GM20431 (cell line): ENCODE measurements around the gene AK4.
"Not testable (repeated sequence)": the region's sequence is repeated elsewhere in the genome, so short reads cannot be mapped to it uniquely, and the experiment has no call there.

Experiments
- in situ Hi-C: fragments of 300-500 bp; cut with MseI, MboI; formaldehyde crosslinking; loops from one replicate; pipeline ENCODE4 v1.15.0; 2020; ENCODE audit warnings: low sequenced_read_pairs; ENCODE audit not compliant: unreplicated experiment

Gene AK4

DNA sequence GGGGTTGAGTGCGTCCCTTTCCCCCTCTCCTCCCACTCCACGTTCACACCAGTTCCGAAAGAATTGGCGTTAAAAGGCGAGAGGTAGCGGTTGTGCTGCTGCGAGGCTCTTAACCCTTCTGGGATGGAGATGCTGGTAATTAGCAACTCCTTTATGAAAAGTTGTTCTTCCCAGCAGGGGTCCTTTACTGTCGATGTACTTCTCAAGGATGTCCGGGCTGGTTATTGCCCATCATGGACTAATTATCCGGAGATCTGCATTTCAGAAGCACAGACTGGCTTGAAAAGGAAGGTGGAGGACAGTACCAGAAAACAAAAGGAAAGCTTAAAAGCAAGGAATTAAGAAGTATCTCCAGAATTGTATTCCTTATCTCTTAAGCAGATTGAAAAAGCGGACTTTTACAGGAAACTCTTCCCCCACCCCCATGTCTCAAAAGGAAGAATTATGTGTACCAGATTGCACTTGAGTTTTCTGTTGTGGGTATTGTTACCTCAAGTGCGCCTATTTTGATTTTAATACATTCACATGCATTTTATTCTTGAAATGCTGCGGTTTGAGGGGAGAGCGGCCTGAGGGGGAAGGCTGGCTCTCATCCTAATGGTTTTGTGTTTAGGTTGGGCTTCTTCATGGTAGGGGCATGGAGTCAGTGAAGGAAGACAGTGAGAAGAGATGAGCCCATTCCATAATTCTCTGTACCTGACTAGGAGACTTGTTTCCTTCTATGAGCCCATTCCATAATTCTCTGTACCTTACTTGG is 1.5 kb downstream of the AK4 start:
- in situ Hi-C loops = no loop called here

DNA sequence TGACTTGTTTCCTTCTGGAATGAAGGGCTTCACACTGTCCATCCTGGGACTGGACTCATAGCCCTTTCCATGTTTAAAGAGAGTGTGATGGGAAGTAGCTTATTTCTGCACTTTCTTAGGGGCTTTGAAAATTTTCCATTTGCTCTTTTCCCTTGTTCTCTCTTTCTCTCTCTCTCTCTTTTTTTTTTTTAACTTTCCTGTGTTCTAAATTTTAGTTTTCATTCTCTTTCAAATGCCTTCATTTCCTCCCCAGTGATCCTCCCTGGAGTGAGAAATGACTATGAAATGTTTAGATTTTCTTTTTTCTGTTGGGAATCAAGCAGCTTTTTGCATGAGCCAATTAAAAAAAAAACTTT is 2.1 kb downstream of the AK4 start:
- in situ Hi-C loops = no loop called here

DNA sequence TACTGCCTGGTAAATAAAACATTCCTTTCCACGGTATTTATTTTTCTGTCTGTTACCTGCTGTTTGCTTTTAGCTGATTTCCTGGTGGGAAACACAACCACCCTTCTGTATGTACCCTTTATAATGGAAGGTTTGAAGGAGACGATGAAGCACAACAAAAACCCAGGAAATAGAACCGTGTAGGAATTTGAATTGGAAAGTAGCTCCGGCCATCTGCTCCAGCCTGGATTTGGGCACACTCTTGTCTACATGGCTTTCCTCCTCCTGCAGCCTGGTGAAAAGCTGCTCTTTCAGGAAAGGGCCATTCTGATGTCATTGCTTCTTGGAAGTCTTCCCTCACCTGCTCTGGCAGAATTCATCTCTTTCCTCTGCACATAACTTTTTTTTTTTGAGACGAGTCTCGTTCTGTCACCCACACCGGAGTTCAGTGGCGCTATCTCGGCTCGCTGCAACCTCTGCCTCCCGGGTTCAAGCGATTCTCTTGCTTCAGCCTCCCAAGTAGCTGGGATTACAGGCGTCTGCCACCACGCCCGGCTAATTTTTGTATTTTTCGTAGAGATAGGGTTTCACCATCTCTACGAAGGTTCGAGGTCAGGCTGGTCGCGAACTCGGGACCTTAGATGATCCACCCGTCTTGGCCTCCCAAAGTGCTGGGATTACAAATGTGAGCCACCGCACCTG is 2.7 kb downstream of the AK4 start:
- in situ Hi-C loops = no loop called here

DNA sequence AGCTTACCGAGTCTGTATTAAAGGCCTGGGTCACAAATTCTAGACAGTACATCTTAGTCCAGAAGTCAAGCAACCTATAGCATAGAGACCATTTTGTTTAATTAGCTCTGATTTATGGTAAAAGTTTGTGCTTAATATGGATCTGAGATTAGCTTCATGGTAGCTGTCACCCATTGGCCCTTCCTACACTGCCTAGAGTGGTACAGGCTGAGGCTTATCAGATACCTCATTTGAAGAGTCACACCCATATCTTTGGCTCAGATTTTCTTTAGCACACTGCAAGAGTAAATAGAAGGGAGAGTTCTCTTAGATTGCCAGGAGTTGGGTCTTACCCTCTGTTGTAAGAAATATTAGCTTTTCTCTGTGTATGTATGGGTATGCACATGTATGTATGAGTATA is 3.6 kb downstream of the AK4 start:
- in situ Hi-C loops = no loop called here

DNA sequence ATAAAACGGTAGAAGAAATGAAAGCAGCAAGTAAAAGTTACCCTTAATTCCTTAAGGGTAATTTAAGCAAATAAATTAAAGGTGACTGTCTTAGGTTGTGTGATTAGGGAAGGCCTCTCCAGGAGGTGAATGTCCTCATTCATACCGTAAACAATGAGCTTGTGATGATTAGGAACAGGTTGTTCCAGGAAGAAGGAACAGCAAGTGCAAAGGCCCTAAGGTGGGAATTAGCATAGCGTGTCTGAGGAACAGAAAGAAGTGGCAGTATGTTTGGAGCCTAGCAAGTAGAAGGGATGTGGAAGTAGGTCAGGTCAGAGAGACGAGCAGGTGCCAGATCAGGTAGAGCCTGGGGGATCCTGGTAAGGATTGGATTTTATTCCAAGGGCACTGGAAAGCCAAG is 5.6 kb downstream of the AK4 start:
- in situ Hi-C loops = no loop called here

DNA sequence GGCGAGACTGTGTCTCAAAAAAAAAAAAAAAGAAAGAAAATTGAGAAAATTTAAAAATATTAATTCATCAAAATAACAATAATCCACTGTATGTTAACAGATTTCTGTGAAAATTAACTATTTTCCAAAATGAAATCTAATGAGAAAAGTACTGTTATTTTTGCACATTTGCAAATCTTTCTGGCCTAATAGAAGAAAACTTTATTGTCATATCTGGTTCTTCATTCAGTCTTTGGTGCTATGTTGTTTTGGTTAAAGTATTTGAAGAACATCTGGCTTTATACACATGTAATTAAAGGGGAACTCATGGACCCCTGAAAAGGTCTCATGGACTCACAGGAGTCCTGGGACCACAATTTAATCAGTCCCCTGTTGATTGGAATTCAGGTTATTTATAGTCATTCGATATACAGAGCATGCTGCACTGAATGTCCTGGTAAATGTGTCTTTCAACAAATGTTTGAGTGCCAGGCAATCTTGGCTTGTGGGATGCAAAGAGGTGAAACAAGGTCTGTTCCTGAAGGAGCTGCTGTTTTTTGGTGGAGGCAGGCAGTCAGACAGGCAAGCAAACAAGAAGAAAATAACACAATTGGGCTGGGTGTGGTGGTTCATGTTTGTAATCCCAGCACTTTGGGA is 9.0 kb downstream of the AK4 start:
- in situ Hi-C loops = no loop called here

DNA sequence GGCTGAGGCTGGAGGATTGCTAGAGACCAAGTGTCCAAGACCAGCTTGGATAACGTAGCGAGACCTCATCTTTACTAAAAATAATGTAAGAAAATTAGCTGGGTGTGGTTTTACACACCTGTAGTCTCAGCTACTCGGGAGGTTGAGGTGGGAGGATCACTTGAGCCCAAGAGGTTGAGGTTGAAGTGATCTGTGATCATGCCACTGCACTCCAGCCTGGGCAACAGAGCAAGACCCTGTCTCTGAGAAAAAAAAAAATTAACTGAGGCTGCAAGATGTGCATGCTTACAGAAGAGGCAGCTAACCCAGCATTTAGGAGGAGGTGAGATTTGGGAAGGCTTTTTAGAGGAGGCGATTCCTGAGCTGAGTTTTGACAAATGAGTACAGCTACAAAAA is 9.5 kb downstream of the AK4 start:
- in situ Hi-C loops = no loop called here

DNA sequence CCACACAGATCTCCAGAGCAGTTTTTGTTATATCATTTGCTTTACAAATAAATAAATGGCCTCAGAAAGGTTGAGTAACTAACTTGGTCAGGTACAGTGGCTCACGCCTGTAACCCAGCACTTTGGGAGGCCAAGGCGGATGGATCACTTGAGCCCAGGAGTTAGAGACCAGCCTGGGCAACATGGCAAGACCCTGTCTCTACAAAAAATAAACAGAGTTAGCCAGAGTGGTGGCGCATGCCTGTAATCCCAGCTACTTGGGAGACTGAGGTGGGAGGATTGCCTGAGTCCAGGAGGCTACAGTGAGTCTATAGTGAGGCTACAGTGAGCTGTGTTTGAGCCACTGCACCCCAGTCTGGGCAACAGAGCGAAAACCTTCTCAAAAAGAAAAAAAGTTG is 11.3 kb downstream of the AK4 start:
- in situ Hi-C loops = not testable (repeated sequence)

DNA sequence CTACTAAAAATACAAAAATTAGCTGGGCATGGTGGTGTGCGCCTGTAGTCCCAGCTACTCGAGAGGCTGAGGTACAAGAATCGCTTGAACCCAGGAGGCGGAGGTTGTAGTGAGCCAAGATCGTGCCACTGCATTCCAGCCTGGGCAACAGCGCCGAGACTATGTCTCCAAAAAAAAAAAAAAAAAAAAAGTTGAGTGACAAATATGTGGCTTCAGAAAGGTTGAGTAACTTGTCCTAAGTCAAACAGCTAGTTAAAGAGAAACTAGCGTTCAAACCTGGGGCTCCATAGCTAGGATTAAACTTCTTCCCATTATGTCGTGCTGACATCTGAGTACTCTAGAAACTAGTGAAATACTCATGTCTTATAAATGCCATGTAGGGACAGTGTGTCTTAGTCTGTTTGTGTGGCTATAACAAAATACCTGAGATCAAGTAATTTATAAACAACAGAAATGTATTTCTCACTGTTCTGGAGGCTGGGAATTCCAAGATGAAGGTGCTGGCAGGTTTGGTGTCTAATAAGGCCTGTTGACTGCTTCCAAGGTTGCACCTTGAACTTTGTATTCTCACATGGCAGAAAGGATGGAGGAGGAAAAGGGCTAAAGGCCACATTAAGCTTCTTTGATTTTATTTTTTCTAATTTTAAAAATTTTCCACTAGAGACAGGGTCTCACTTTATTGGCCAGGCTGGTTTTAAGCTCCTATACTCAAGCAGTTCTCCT is 12.0 kb downstream of the AK4 start:
- in situ Hi-C loops = no loop called here

DNA sequence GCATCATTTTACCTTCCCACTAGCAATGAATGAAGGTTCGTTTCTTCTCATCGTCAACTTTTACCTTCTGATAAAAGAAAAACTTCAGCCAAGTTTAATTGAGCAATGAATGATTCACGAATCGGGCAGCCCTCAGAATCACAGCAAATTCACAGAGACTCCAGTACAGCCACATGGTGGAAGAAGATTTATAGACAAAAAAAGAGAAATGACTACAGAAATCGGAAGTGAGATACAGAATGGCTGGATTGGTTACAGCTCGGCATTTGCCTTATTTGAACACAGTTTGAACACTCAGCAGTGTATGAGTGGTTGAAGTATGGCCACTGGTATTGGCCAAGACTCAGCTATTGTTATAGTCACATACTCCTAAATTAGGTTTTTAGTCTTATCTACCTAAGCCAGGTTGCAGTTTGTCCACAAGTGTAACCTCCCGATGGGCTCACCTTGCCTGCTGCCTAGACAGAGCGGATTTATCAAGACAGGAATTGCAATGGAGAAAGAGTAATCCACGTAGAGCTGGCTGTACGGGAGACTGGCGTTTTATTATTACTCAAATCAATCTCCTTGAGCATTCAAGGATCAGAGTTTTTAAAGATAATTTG is 15.3 kb downstream of the AK4 start:
- in situ Hi-C loops = no loop called here

DNA sequence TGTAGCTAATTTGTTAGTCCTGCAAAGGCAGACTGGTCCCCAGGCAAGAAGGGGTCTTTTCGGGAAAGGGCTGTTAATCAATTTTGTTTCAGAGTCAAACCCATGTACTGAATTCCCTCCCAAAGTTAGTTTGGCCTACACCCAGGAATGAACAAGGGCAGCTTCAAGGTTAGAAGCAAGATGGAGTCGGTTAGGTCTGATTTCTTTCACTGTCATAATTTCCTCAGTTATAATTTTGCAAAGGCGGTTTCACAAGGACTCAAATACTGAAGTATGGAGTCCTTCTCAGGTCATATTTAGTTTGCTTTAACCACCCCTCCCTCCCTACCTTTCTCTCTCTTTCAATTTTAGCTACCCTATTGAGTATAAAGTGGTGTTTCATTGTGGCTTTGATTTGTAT is 16.1 kb downstream of the AK4 start:
- in situ Hi-C loops = not testable (repeated sequence)

DNA sequence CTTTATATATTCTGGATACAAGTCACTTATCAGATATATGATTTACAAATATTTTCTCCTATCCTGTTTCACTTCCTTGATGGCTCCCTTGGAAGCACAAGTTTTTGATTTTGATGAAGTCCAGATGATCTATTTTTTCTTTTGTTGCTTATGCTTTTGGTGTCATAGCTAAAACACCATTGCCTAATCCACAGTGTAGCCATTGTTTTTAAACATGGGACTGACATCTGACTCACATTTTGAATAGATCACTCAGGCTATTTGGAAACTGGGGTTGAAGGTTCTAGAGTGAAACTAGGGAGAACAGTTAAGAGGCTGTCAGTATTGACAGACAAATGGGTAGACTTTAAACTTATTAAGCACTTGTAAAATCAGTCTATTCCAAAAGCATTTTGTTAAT is 16.6 kb downstream of the AK4 start:
- in situ Hi-C loops = no loop called here

DNA sequence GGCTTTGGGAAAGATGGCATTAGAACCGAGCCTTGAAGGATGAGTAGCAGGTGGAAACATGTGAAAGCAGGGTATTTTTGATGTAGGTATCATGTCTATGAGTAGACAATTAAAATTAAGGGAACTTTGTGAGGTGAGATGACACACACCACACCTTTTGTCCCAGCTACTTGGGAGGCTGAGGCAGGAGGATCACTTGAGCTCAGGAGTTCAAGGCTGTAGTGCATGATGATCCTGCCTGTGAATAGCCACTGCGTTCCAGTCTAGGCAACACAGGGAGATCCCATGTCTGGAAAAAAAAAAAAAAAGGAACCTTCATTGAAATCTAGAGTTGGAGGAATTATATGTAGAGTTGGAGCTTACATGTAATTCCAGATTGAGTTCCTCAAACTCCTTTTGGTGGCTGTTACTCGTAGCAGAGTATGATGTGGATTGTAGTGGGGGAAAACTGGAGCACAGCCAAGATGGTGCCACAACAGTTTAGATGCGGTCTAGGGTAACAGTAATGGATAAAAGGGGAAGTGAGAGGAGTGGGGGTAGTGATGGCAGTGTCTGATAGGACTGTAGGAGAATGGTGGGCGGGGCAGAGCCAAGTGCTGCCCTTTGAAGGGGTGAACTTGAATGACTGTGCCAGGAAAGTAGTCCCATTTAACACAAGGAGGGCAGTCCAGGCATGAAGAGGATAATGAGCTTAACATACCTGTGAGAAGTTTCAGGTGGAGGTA is 17.4 kb downstream of the AK4 start:
- in situ Hi-C loops = no loop called here

DNA sequence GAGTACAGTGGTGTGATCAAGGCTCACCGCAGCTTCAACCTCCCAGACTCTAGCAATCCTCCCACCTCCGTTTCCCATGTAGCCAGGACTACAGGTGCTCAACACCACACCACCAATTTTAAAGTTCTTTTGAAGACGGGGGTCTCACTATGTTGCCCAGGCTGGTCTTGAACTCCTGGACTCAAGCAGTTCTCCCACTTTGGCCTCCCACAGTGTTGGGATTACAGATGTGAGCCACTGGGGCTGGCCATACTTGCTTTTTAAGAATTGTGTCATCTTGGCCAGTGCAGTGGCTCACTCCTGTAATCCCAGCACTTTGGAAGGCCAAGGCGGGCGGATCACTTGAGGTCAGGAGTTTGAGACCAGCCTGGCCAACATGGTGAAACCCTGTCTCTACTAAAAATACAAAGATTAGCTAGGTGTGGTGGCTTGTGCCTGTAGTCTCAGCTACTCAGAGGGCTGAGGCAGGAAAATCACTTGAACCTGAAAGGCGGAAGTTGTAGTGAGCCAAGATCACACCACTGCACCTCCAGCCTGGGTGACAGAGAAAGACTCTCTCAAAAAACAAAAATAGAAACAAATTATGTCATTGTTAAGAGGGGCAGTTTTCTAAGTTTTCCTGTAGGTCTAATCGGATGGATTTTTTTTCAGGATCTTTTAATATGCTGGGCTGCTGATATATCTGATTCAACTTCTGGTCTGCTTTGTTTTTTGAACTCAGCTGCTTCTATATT is 18.7 kb downstream of the AK4 start:
- in situ Hi-C loops = no loop called here

DNA sequence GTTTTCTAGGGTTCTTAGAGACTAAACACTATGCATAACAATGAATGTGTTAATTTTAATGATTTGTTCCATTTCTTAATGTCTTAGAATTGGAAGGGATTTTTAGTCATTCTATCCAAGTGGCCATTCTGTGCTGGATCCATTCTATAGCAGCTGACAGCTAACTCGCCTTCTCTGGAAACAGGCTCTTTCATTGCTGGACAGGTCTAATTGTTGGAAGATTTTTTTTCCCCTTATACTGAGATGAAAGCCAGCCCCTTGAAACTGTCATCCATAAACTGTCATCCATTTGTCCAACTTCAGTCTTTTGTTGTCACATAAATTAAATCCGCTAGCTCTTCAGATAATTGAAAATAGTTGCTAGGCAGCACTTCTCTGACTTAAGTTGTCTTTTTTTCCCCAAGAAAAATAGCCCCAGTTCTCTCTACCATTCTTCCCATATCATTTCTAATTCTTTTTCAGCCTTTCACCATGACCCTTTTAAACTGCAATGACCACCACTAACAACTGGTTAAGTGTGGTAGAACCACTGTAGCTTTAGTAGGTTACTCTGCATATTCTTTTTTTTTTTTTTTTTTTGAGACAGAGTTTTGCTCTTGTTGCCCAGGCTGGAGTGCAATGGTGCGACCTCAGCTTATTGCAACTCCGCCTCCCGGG is 19.7 kb downstream of the AK4 start:
- in situ Hi-C loops = no loop called here

DNA sequence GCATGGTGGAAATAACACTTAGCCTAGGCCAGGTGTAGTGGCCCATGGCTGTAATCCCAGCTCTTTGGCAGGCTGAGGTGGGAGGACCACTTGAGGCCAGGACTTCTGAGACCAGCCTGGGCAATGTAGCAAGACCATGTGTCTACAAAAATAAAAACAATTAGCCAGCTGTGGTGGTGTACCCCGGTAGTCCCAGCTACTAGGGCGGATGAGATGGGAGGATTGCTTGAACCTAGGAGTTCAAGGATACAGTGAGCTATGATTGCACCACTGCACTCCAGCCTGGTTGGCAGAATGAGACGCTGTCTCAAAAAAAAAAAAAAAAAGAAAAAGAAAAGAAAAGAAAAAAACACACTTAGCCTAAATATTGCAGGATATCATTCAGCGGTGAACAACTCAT is 20.9 kb downstream of the AK4 start:
- in situ Hi-C loops = no loop called here

DNA sequence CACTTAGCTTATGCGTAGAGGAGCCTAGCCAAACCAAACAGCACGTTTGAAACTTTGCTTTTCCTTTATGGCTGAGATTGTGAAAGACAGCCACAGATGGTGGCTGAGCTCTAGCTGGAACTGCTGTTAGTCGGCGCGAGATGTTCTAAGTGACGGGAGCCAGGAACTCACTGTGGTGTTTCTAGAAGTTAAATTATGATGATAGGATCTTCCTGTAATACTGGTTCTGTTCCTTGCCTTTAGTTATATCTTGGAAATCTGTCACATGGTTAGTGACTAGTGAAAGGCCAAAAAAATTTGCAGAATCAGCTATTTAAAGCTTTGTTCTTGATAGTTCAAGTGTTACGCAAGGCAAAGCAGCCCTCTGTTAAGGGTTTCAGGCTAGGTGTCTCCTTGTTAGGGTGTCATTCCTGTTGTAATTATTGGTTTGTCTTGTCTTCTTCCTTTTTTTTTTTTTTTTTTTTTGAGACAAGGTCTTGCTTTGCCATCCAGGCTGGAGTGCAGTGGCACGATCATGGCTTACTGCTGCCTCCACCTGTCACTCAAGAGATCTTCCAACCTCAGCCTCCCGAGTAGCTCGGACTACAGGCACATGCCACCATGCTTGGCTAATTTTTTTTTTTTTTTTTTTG is 22.6 kb downstream of the AK4 start:
- in situ Hi-C loops = no loop called here

DNA sequence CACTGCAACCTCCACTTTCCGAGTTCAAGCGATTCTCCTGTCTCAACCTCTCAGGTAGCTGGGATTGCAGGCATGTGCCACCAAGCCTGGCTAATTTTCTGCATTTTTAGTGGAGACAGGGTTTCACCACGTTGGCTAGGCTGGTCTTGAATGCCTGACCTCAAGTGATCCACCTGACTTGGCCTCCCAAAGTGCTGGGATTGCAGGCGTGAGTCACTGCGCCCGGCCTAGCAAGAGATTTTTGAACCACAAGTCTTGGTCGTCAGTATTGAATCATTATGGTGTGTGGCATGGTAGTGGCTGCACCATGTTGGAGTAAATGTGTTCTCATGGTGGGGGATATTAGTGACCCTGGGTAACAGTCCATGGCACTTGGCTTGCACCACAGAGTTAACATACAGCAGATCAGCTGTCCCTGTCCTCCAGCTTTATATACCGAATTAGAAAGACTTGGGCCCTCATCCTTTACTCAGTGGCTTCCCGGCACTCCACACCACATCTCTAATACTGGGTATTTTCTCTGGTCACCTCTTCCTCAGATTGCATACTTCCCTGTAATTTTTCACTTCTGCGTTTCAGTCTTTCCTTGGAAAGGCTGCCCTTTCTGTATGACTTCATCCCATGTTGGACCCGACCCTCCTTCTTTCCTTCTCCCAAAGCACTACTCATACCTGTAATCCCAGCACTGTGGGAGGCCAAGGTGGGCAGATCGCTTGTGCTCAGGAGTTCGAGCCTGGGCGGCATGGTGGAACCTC is 25.1 kb downstream of the AK4 start:
- in situ Hi-C loops = no loop called here
